HTERT RPE-1 (cell line): ENCODE measurements around the gene FBXO7.

Source experiments
- in situ Hi-C: fragments of 300-500 bp; cut with MboI; formaldehyde crosslinking; loops from 4 replicates; pipeline ENCODE4 v1.14.3; 2020; ENCODE audit warnings: low sequenced_read_pairs

FBXO7 gene

DNA sequence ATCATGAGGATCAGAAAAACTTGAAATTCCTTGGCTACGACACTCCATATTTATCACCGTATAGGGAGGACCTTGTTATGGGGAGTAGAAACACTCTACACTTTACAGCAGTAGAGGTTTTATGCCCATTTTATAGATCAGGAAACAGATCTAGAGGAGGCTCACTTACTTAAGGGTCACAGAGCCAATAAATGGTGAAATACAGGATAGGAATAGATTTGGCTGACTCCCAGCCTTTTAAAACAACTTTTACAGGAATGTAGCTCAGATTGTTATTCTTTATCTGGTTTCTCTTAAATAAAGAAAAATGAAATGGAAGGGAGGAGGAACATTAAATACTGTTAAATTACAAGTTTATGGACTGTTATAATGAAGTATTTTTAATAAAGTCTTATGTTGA, 14.8 kb downstream of the FBXO7 start:
- in situ Hi-C loops, result no loop called here

DNA sequence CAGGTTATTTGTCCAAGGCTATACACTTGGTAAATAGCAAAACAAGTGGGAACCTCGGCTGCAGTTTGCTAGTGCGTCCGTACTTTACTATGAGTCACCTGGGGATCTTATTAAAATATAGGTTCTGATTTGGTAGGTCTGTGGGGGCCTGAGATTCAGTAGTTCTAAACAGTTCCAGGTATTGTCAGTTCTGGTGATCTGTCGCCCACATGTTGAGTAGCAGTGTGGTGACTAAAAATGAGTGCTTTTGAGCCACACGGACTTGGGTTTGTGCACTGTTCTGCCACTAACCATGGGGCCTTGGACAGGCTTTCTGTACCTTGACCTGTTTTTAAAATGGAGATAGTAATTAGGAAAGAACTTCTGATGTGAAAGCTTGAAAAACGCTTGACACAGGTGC, 15.7 kb downstream of the FBXO7 start:
- in situ Hi-C loops, result no loop called here

DNA sequence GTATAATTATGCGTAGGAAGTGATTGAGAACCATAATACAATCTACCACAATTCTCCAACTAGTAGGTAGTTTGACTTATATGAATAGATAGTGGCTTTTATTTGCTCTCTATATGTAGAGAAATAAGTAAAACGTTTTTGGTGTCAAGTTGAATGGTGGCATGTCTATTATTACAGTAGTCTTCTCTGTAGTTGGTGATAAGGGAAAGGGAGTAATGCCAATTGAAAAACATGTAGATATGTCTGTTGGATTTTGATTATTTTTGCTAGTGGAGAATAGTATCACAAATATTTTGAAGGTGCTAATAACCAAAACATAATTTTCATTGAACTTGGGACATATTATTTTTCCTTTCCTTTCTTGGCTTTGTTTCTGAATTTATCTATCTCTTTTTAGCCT, 17.5 kb downstream of the FBXO7 start:
- in situ Hi-C loops, result no loop called here

DNA sequence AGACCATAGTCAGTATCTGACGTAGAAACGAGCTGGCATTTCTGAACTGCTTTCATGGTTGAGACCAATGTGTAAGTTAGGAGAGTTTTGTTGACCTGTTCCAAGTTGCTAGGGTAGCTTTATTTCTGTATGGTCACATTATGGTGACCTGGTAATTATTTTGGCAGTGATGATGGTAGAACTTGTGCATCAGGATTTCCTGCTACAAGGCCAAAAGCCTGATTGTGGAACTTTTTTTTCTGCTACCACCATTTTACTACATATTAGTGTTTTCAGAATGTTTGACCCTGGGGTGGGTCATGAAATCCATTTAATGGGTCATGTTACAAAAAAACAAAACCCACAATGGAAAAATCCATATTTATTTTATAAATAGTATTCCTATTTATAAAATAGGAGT, 18.9 kb downstream of the FBXO7 start:
- in situ Hi-C loops, result no loop called here

DNA sequence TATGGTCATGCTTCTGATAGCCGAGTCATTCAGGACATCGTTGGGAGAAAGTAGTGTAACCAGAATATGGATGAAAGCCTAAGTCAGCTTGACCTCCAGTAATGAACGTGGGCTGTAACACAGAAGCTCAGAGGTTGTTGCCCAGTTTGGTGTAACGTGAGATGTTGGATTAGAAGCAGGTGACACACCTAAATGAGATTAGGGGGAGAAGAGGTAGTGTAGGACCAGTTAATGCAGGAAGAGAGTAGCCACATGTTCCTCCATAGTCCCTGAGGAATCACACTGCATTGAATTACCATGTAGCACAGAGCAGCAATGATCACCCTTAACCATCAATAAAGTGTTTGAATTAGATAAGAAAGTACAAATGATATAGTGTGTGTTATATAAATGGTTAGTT, 20.4 kb downstream of the FBXO7 start:
- in situ Hi-C loops, result no loop called here

DNA sequence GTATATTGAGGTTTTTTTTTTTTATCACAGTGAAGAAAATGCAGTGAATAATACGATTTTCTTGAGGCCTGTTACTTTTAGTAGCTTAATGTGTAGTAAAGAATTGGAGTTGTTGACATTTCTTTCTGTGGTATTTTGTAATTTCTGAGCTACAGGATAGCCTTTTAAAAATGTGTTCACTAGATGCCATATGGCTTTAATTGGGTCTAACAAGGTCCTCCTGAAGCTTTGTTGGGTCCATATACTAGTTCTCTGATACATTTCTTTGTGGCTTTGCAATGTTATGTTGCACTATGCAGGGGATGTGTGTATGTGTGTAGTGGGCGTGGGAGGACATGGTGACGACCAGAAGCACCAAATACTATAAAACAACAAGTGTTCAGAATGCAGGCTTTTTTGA, 25.1 kb downstream of the FBXO7 start:
- in situ Hi-C loops, result no loop called here

DNA sequence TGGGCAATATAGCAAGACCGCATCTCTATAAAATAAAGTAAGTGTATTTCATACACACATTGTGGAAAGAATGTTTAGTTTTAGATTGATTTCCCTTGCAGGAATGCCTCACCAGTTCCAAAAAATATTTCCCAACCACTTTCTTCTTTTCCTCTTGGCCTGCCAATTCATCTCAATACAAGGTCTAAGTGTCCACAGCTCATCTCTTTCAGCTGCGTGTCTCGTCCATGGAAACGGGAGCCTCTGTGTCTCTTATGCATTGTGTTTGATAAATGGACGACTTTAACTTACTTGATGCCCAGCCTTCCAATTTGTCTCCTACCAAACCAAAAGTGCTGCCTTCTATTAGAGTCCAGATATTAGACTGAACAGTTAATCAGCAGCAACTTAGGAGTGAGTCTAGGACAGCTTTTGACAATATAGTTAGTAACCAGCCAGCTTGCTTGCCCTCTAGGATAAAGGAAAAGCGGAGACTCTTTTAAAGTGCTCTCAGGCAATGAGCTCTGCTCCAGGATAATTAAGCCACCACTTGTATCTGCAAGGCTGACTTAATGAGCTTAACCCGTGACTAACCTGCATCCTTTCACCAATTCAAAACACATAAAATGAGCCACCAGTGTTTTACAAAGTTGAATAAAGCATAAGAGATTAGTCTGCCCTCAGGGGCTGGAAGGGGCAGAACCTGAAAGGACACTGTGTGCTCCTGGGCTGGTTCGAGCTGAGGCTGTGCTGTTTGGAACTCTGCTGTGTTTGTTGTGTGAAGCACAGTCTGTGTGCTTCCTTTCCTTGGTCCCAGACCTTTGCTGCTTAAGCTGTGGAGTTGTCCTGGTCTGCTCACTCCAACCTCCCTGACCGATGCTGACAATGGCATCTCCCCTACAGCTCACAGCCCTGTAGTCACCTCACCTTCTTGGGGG, 27.5 kb downstream of the FBXO7 start:
- in situ Hi-C loops, result no loop called here

DNA sequence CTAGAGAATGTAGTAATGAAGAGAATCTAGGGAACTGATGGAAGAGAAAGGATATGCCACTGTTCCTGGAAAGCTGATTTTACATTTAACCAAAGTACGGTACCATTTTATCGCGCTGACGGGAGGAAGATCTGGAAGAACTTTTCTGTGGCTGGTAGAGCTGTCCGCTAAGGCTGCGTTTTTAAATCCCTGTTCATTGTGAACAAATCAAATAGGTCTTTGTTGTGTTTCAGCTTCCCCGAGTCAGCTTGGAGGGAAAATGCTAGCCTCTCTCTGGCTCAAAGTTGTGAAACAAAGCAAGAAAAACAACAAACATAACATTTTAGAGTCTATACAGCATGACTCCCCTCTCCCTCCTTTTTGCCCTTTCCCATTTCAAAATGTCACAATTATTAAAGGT, 34.4 kb downstream of the FBXO7 start:
- in situ Hi-C loops, result no loop called here

DNA sequence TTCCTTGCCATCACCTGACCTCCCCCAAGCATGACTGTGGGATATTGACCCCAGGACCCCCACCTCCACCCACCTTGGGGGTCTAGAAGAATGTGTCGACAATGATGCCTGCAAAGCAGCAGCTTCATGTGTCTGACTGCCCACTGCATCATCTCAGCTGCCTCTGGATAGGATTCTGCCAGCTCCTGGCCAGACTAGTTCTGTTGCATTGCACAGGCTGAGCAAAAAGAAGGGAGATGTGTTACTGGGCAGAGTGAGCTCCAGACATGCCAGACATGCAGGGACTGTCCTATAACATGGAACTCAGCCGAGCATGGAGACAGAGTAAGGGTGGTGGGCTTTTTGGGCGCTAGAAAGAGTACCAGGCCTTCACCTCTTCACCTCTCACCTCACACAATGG, 36.7 kb downstream of the FBXO7 start:
- in situ Hi-C loops, result no loop called here

DNA sequence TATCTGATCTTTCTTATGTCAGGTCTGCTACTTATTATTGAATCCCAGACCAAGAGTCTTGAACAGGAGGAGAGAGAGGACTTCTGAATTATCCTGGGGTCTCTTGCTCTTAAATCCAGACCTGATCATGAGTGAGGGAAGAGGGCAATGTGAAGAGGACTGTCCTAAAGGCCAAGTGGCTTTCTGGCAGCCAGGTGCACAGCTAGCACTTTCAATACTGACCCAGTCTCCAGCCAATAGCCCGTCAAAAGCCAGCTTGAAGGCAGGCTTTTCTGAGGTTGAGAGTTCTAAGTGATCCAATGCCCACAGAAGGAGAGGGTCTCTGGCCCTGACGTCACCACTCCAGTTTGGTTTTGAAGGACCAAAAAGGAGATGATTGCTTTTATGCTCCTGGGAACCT, 37.2 kb downstream of the FBXO7 start:
- in situ Hi-C loops, result no loop called here

DNA sequence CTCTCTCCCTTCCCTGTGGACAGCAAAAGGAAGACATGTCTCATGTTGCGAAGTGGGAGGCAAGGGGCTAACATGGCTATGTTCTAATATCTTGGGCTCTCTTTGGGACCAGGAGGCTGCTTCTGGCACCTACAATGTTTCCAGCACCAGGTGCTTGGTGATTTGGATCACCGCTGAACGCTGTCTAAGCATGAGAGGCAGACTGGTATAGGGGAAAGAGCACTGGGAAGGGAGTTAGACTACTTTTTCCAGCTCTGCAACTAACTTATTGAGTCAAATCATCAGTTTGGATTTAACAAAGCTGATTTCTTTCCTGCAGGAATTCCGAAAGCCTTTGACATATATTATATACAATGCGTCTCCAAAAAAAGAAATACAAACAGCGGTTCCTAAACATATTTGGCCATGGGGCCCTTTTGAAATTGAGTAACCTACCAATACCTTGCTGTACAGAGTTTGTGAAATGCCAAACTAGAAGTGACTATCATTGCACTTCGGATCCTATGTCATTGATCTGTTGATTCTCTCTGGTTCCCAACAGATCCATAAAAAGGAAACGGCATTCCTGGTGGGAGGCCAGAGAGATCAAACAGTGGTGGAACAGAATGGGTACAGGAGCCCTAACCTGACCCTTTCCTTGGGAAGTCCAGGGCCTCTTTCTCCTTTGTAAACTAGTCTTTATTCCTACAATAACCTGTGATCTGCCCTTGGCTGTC, 37.8 kb downstream of the FBXO7 start:
- in situ Hi-C loops, result no loop called here

DNA sequence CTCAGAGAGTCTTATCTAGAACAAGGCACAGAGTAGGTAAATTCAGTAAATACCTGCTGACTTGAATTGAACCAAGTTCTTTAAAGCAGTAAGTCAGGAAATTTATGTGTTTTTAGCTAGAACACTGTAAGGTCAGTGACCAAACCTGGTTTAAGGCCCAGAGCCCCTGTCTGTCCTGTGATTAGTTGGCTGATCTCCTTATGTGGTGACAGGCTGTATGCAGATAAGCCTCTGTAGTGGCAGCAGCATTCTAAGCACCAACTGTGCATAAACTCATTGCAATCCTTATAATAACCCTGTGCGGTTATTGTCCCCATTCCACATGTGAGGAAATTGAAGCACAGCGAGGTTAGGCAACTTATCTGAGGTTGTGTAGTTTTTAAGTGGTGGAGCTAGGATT, 40.5 kb downstream of the FBXO7 start:
- in situ Hi-C loops, result no loop called here

DNA sequence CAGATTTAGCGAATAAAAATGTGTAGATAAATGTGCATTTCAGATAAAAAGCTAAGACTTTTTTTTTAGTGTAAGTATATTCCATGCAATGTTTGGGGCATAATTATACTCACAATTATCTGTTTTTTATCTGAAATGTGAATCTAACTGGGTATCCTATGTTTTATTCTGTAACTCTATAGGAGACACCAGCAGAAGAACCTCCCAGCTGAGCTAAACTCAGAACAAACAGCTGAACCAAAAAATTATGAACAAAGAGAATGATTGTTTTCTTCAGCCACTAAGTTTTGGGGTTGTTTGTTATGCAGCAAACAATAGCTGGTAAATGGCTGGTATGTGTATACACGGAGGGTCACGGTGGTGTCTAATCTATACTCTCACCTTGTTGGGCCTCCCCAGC, 42.9 kb downstream of the FBXO7 start:
- in situ Hi-C loops, result no loop called here

DNA sequence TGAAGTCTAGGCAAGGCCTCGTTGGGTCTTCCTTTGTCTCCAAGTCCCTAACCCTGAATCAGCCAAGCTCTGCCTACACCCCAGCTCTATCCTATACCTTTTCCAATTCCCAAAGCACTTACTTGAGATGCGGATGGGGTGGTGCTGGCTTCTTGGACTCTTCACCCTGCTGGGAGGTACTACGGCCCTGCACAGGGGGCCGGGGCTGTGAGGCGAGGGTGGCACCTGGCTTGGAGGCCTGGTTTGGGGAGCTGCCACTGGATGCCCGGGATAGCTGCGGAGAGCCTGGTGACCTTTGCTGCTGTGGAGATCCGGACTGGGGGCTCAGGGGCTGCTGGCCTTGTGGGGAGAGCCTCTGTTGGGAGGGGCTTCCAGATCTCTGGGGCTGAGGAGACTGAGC, 43.3 kb downstream of the FBXO7 start:
- in situ Hi-C loops, result no loop called here

DNA sequence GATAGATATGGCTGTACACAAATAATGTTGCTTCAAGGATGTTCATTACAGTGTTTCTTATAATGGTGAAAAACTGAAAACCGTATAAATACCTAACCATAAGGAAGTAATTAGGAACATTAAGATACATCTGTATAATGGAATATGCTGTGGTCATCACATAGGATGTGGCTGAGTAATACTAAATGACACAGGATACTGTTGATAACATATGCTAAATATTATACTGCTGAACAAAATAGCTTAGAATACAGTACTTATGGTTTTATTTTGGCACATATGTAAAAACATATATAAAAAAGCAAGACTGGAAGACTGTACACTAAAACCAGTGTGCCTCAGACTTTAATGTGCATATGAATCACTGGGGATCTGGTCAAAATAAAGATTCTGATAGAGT, 43.8 kb downstream of the FBXO7 start:
- in situ Hi-C loops, result no loop called here

DNA sequence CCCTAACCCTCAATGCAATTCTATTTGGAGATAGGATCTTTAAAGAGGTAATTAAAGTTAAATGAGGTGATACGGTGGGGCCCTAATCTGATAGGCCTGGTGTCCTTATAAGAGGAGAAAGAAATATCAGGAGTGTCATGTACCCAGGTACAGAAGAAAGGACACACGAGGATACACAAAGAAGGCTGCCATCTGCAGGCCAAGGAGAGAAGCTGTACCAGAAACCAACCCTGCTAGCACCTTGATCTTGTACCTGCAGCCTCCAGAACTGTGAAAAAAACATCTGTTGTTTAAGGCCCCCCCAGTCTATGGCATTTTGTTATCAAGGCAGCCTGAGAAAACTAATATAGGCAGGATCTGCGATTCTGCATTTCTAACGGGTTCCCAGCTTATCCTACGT, 44.2 kb downstream of the FBXO7 start:
- in situ Hi-C loops, result no loop called here

DNA sequence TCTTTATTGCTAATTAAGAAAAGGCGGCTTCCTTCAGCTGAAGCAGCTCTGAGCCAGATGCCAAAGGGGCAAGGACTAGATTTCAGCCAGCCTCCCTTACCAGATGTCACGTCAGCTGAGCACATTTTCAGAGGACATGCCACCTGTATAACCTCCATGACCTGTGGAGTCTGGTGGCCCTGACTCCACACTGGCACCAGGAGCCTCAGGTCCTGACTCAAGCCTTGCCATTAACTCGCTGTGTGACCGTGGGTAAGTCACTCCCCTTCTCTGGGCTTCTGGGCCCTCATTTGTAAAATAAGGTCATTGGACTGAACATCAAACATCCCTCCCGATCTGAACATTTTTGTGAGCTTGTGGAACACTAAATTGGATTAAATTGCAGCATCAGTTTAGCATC, 46.0 kb downstream of the FBXO7 start:
- in situ Hi-C loops, result no loop called here

DNA sequence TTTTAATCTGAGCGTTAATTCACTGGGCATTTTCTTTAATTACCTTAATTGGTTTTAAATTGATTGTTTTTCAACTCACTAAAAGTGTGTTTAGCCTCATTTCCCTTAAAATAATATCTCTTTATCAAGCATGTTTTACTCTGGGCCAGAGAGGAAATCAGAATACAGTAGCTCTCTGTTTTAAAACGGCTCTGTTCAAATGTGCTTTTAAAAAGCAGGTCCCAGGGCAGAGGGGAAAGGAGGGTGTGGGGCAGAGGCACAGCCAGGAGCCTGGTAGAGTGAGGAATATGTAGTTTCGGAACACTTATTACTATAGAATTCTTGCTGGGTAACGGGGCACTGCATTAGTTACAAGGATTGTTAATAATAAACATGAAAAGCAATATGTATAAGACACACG, 47.6 kb downstream of the FBXO7 start:
- in situ Hi-C loops, result no loop called here

DNA sequence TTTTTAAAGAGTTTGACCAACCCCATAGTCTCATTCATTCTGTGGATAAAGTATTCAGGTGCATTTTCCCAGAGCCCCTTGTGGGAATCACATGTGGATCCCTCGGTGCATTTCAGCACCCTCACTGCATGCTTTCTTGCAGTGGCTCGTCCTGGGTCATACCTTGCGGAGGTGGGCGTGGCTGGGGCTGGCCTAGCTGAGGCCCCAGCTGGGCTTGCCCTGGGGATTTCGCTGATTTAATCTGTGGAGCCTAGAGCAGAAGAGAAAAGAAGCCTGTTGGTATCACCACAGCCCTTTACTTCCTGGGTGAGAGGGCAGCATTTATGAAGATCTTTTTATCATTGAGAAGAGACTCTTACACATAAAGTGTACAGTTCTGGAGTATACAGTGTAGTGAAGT, 53.1 kb downstream of the FBXO7 start:
- in situ Hi-C loops, result no loop called here

DNA sequence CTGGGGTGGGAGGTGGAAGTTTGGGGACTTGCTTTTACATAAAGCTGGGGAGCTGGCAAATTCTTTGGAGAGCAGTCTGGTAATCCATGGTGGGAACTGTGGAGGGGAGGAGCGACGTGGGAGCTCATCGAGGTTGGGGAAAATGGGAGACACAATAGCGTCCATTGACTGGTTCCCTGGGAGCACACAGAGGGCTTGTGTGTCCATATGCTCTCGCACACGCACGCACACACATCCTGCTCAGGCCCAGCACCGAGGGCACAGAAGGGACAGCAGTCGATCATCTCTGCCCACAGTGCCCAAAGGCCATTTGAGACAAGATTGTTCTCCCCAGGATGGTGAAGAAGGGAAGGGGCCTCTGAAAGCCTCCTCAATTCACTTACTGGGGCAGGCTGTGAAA, 53.7 kb downstream of the FBXO7 start:
- in situ Hi-C loops, result no loop called here

DNA sequence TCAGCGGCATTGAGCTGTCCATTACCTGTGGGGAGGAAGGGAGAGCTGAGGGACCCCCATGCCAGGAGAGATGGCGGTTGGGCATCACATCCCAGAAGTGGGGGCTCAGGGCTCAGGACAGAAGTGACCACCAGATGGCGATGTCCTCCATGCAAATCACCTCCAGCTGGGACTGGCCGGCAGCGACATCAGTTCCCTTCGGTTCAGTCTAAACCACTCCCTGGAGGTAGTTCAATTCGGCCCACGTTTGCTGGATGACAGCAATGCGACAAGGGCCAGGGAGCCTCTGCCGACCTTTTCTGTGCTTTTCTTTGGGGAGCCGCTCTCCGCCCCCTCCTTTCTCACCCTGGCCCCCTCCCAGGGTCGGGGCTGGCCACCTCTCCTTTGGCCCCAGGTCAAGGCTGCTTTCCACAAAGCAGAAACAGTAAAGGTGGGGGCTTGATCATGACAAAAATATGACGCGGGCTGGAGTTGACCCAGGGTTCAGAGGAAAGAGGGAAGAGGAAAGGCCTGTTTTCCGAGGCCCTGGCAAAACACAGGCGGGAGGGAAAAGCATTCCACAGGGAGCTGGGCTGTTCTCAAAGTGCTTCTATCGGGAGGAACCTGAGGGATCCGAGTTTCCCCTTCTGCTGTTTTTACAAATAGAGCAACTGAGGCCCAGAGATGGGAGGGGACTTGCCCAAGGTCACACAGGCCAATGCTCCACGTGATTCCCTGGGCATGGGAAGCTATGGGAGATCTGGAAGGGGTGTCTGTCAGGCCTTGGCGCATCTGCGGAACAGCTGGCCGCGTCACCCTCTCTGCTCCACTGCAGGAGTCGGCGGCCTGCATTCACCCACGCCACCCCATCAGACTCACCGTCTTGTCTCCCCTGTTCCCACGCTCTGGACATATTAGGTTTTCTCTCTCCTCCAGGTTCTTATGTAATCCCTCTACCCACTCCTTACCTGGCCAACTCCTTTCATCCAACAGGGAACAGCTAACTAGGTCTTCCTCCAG, 54.7 kb downstream of the FBXO7 start:
- in situ Hi-C loops, result no loop called here
